ENCODE measurements around the gene PSMB5.

Gene PSMB5

GRCh38 chr14:23034498-23035302, at the start of gene PSMB5:
Gene PSMB5 (minus strand): TSS chr14:23034900. CDS start chr14:23034881, 19 bp downstream.
- peaks cover 11 to 12% of the 10 kb centered on the region in 2 donors for H3K4me1 ChIP-seq (ENCODE audit: control insufficient read depth in 1 of 2, insufficient read depth in 2 of 2, low read length in 2 of 2)
- H3K4me3 ChIP-seq (ENCODE audit: low read depth in 1 of 2, low read length in 2 of 2), result peak within 1 kb of the TSS; percentile 97 to 98
- peak within 1 kb of the TSS; percentile 96 for H3K9ac ChIP-seq (ENCODE audit: low read depth in 1 of 2, low read length in 2 of 2)
- peak within 1 kb of the TSS; percentile 90 for H3K27ac ChIP-seq (ENCODE audit: low read depth, low read length)
- H3K36me3 ChIP-seq (ENCODE audit: control insufficient read depth in 1 of 2, insufficient read depth in 2 of 2, low read length in 2 of 2), result peaks cover 0 to 21% of the 10 kb centered on the region in 2 donors
- no peaks in the 10 kb centered on the region for H3K9me3 ChIP-seq (ENCODE audit: control insufficient read depth in 1 of 2, low read length in 2 of 2)
- no peaks in the 10 kb centered on the region for H3K27me3 ChIP-seq (ENCODE audit: control insufficient read depth in 1 of 2, insufficient read depth in 2 of 2, low read length in 2 of 2)

- H3K9ac ChIP-seq (ENCODE audit: low read depth in 1 of 2, low read length in 2 of 2), result no peak overlapping the region
- H3K27me3 ChIP-seq (ENCODE audit: control insufficient read depth in 1 of 2, insufficient read depth in 2 of 2, low read length in 2 of 2), result no peaks in the 10 kb centered on the region
- peaks cover 0 to 7% of the 10 kb centered on the region in 2 donors for H3K4me1 ChIP-seq (ENCODE audit: control insufficient read depth in 1 of 2, insufficient read depth in 2 of 2, low read length in 2 of 2)
- no peak overlapping the region for H3K4me3 ChIP-seq (ENCODE audit: low read depth in 1 of 2, low read length in 2 of 2)
- H3K27ac ChIP-seq (ENCODE audit: low read depth, low read length), result no peak overlapping the region
- H3K9me3 ChIP-seq (ENCODE audit: control insufficient read depth in 1 of 2, low read length in 2 of 2), result no peaks in the 10 kb centered on the region
- H3K36me3 ChIP-seq (ENCODE audit: control insufficient read depth in 1 of 2, insufficient read depth in 2 of 2, low read length in 2 of 2), result peaks cover 53 to 88% of the 10 kb centered on the region in 2 donors
These were observed 45.8 kb upstream of the PSMB5 start for GRCh38 chr14:23080474-23080873.

- peaks cover 0 to 6% of the 10 kb centered on the region in 2 donors for H3K4me1 ChIP-seq (ENCODE audit: control insufficient read depth in 1 of 2, insufficient read depth in 2 of 2, low read length in 2 of 2)
- H3K36me3 ChIP-seq (ENCODE audit: control insufficient read depth in 1 of 2, insufficient read depth in 2 of 2, low read length in 2 of 2), result peaks cover 56 to 88% of the 10 kb centered on the region in 2 donors
- H3K4me3 ChIP-seq (ENCODE audit: low read depth in 1 of 2, low read length in 2 of 2), result no peak overlapping the region
- no peak overlapping the region for H3K27ac ChIP-seq (ENCODE audit: low read depth, low read length)
- H3K9me3 ChIP-seq (ENCODE audit: control insufficient read depth in 1 of 2, low read length in 2 of 2), result no peaks in the 10 kb centered on the region
- H3K9ac ChIP-seq (ENCODE audit: low read depth in 1 of 2, low read length in 2 of 2), result no peak overlapping the region
- no peaks in the 10 kb centered on the region for H3K27me3 ChIP-seq (ENCODE audit: control insufficient read depth in 1 of 2, insufficient read depth in 2 of 2, low read length in 2 of 2)
These were observed 45.0 kb upstream of the PSMB5 start for GRCh38 chr14:23079716-23080115.

- H3K36me3 ChIP-seq (ENCODE audit: control insufficient read depth in 1 of 2, insufficient read depth in 2 of 2, low read length in 2 of 2), result peaks cover 59 to 90% of the 10 kb centered on the region in 2 donors
- H3K9me3 ChIP-seq (ENCODE audit: control insufficient read depth in 1 of 2, low read length in 2 of 2), result no peaks in the 10 kb centered on the region
- no peaks in the 10 kb centered on the region for H3K27me3 ChIP-seq (ENCODE audit: control insufficient read depth in 1 of 2, insufficient read depth in 2 of 2, low read length in 2 of 2)
- no peak overlapping the region for H3K27ac ChIP-seq (ENCODE audit: low read depth, low read length)
- no peak overlapping the region for H3K9ac ChIP-seq (ENCODE audit: low read depth in 1 of 2, low read length in 2 of 2)
- no peak overlapping the region for H3K4me3 ChIP-seq (ENCODE audit: low read depth in 1 of 2, low read length in 2 of 2)
- peaks cover 0 to 6% of the 10 kb centered on the region in 2 donors for H3K4me1 ChIP-seq (ENCODE audit: control insufficient read depth in 1 of 2, insufficient read depth in 2 of 2, low read length in 2 of 2)
These were observed 44.0 kb upstream of the PSMB5 start for GRCh38 chr14:23078692-23079116.

GRCh38 chr14:23077962-23078361, 43.3 kb upstream of the PSMB5 start:
- H3K9me3 ChIP-seq (ENCODE audit: control insufficient read depth in 1 of 2, low read length in 2 of 2), result no peaks in the 10 kb centered on the region
- H3K4me1 ChIP-seq (ENCODE audit: control insufficient read depth in 1 of 2, insufficient read depth in 2 of 2, low read length in 2 of 2), result peaks cover 3 to 7% of the 10 kb centered on the region in 2 donors
- H3K27ac ChIP-seq (ENCODE audit: low read depth, low read length), result no peak overlapping the region
- no peak overlapping the region for H3K9ac ChIP-seq (ENCODE audit: low read depth in 1 of 2, low read length in 2 of 2)
- peaks cover 55 to 86% of the 10 kb centered on the region in 2 donors for H3K36me3 ChIP-seq (ENCODE audit: control insufficient read depth in 1 of 2, insufficient read depth in 2 of 2, low read length in 2 of 2)
- H3K27me3 ChIP-seq (ENCODE audit: control insufficient read depth in 1 of 2, insufficient read depth in 2 of 2, low read length in 2 of 2), result no peaks in the 10 kb centered on the region
- H3K4me3 ChIP-seq (ENCODE audit: low read depth in 1 of 2, low read length in 2 of 2), result no peak overlapping the region

- Histone ChIP-seq H3K9ac (ENCODE audit: low read depth in 1 of 2, low read length in 2 of 2) (no peak overlapping the region), H3K9me3 (ENCODE audit: control insufficient read depth in 1 of 2, low read length in 2 of 2) (no peaks in the 10 kb centered on the region), H3K36me3 (ENCODE audit: control insufficient read depth in 1 of 2, insufficient read depth in 2 of 2, low read length in 2 of 2) (peaks cover 58 to 83% of the 10 kb centered on the region in 2 donors), H3K4me3 (ENCODE audit: low read depth in 1 of 2, low read length in 2 of 2) (no peak overlapping the region), H3K4me1 (ENCODE audit: control insufficient read depth in 1 of 2, insufficient read depth in 2 of 2, low read length in 2 of 2) (peaks cover 14 to 18% of the 10 kb centered on the region in 2 donors), H3K27ac (ENCODE audit: low read depth, low read length) (no peak overlapping the region), H3K27me3 (ENCODE audit: control insufficient read depth in 1 of 2, insufficient read depth in 2 of 2, low read length in 2 of 2) (no peaks in the 10 kb centered on the region)
These were observed 42.2 kb upstream of the PSMB5 start for GRCh38 chr14:23076785-23077408.

- Histone ChIP-seq H3K9me3 (ENCODE audit: control insufficient read depth in 1 of 2, low read length in 2 of 2) (no peaks in the 10 kb centered on the region), H3K4me3 (ENCODE audit: low read depth in 1 of 2, low read length in 2 of 2) (no peak overlapping the region), H3K27ac (ENCODE audit: low read depth, low read length) (no peak overlapping the region), H3K27me3 (ENCODE audit: control insufficient read depth in 1 of 2, insufficient read depth in 2 of 2, low read length in 2 of 2) (no peaks in the 10 kb centered on the region), H3K36me3 (ENCODE audit: control insufficient read depth in 1 of 2, insufficient read depth in 2 of 2, low read length in 2 of 2) (peaks cover 48 to 66% of the 10 kb centered on the region in 2 donors), H3K9ac (ENCODE audit: low read depth in 1 of 2, low read length in 2 of 2) (no peak overlapping the region), H3K4me1 (ENCODE audit: control insufficient read depth in 1 of 2, insufficient read depth in 2 of 2, low read length in 2 of 2) (peaks cover 27 to 31% of the 10 kb centered on the region in 2 donors)
These were observed 40.2 kb upstream of the PSMB5 start for GRCh38 chr14:23074906-23075305.

- H3K4me3 ChIP-seq (ENCODE audit: low read depth in 1 of 2, low read length in 2 of 2), result peak overlapping the region; percentile 95
- H3K4me1 ChIP-seq (ENCODE audit: control insufficient read depth in 1 of 2, insufficient read depth in 2 of 2, low read length in 2 of 2), result peaks cover 27 to 44% of the 10 kb centered on the region in 2 donors
- H3K9me3 ChIP-seq (ENCODE audit: control insufficient read depth in 1 of 2, low read length in 2 of 2), result no peaks in the 10 kb centered on the region
- no peaks in the 10 kb centered on the region for H3K27me3 ChIP-seq (ENCODE audit: control insufficient read depth in 1 of 2, insufficient read depth in 2 of 2, low read length in 2 of 2)
- H3K9ac ChIP-seq (ENCODE audit: low read depth in 1 of 2, low read length in 2 of 2), result peak overlapping the region; percentile 85 to 88
- H3K27ac ChIP-seq (ENCODE audit: low read depth, low read length), result no peak overlapping the region
- peaks cover 36 to 56% of the 10 kb centered on the region in 2 donors for H3K36me3 ChIP-seq (ENCODE audit: control insufficient read depth in 1 of 2, insufficient read depth in 2 of 2, low read length in 2 of 2)
These were observed 37.3 kb upstream of the PSMB5 start for GRCh38 chr14:23071921-23072539.

- peaks cover 27 to 44% of the 10 kb centered on the region in 2 donors for H3K4me1 ChIP-seq (ENCODE audit: control insufficient read depth in 1 of 2, insufficient read depth in 2 of 2, low read length in 2 of 2)
- H3K9ac ChIP-seq (ENCODE audit: low read depth in 1 of 2, low read length in 2 of 2), result peak overlapping the region; percentile 85 to 88
- H3K9me3 ChIP-seq (ENCODE audit: control insufficient read depth in 1 of 2, low read length in 2 of 2), result no peaks in the 10 kb centered on the region
- H3K36me3 ChIP-seq (ENCODE audit: control insufficient read depth in 1 of 2, insufficient read depth in 2 of 2, low read length in 2 of 2), result peaks cover 37 to 55% of the 10 kb centered on the region in 2 donors
- H3K4me3 ChIP-seq (ENCODE audit: low read depth in 1 of 2, low read length in 2 of 2), result peak overlapping the region; percentile 95
- peak overlapping the region; percentile 59 for H3K27ac ChIP-seq (ENCODE audit: low read depth, low read length)
- H3K27me3 ChIP-seq (ENCODE audit: control insufficient read depth in 1 of 2, insufficient read depth in 2 of 2, low read length in 2 of 2), result no peaks in the 10 kb centered on the region
These were observed 36.7 kb upstream of the PSMB5 start for GRCh38 chr14:23071244-23071920.

Data from duodenal mucosa (tissue), 2 donors.